Measurements from ENCODE around the gene ZFP90. TPM values are rescaled to one million over a fixed set of nuclear protein-coding genes. Genes with fewer than 3 reads are reported as not detected.

Gene ZFP90
- total RNA-seq, 4 donors from 2014 or later: 21.3 to 38.2 (median 27.3) TPM

GRCh38 chr16:68574479-68574878, 35.4 kb downstream of the ZFP90 start:
- Histone ChIP-seq H3K27ac (no peak overlapping the region), H3K36me3 (peaks cover 0 to 24% of the 10 kb centered on the region in 2 donors), H3K4me1 (no peaks in the 10 kb centered on the region), H3K9me3 (peaks cover 0 to 100% (median 0%) of the 10 kb centered on the region in 3 donors), H3K4me3 (no peak overlapping the region), H3K27me3 (no peaks in the 10 kb centered on the region)
- 95 to 100% methylated on average over 3 of the region's 3 CpGs for WGBS, 2 donors (ENCODE audit: low coverage in 1 of 2)
- TF ChIP-seq EP300 (IDR thresholded peaks at IDR 0.05): no peak
- no peak for TF ChIP-seq POLR2AphosphoS5 (IDR thresholded peaks at IDR 0.05)
- no peak for TF ChIP-seq CTCF (IDR thresholded peaks at IDR 0.05)
- TF ChIP-seq POLR2A (IDR thresholded peaks at IDR 0.05): no peak
- ATAC-seq: no peak

GRCh38 chr16:68575082-68575481, 36.0 kb downstream of the ZFP90 start:
- TF ChIP-seq EP300 (IDR thresholded peaks at IDR 0.05): no peak
- TF ChIP-seq CTCF (IDR thresholded peaks at IDR 0.05): no peak
- no peak for TF ChIP-seq POLR2A (IDR thresholded peaks at IDR 0.05)
- no peak for TF ChIP-seq POLR2AphosphoS5 (IDR thresholded peaks at IDR 0.05)
- Histone ChIP-seq H3K27me3 (no peaks in the 10 kb centered on the region), H3K4me3 (no peak overlapping the region), H3K27ac (no peak overlapping the region), H3K9me3 (peaks cover 0 to 100% (median 0%) of the 10 kb centered on the region in 3 donors), H3K4me1 (no peaks in the 10 kb centered on the region), H3K36me3 (peaks cover 0 to 30% of the 10 kb centered on the region in 2 donors)
- WGBS, 2 donors (ENCODE audit: low coverage in 1 of 2): no CpG with 5 or more reads among the region's 3 CpGs
- no peak for ATAC-seq

DNA sequence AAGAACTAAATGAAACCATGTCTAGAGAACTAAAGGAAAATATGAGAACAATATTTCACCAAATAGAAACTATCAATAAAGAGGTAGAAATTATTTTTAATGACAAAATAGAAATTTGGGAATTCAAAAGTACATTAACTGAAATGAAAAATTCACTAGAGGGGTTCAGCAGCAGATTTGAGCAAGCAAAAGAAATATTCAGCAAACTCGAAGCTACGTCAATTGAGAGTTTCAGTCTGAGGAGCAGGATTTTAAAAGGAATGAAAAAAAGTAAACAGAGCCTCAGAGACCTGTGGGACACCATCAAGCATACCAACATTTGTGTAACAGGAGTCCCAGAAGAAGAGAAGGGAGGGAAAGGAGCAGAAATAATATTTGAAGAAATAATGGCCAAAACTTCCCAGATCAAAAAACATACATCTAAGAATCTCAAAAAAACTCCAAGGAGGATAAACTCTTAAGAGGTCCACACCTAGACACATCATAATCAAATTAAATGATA, 38.3 kb downstream of the ZFP90 start:
- Histone ChIP-seq H3K9me3 (peaks cover 0 to 98% (median 0%) of the 10 kb centered on the region in 3 donors), H3K27me3 (no peaks in the 10 kb centered on the region), H3K4me1 (no peaks in the 10 kb centered on the region), H3K36me3 (peaks cover 0 to 38% of the 10 kb centered on the region in 2 donors), H3K27ac (no peak overlapping the region), H3K4me3 (no peak overlapping the region)
- no peak for TF ChIP-seq CTCF (IDR thresholded peaks at IDR 0.05)
- no peak for TF ChIP-seq EP300 (IDR thresholded peaks at IDR 0.05)
- no peak for TF ChIP-seq POLR2A (IDR thresholded peaks at IDR 0.05)
- TF ChIP-seq POLR2AphosphoS5 (IDR thresholded peaks at IDR 0.05): no peak
- WGBS, 2 donors (ENCODE audit: low coverage in 1 of 2): 88 to 90% methylated on average over 2 of the region's 2 CpGs
- no peak for ATAC-seq

- WGBS, 2 donors (ENCODE audit: low coverage in 1 of 2): 52 to 67% methylated on average over 1 to 2 of the region's 26 CpGs
- no peaks in the 10 kb centered on the region for H3K36me3 ChIP-seq
- no peak for ATAC-seq
- no peak overlapping the region for H3K4me3 ChIP-seq
- TF ChIP-seq CTCF (IDR thresholded peaks at IDR 0.05) (peak in 1 of 4 experiments; percentile 46), EP300 (IDR thresholded peaks at IDR 0.05) (no peak), POLR2A (IDR thresholded peaks at IDR 0.05) (no peak), POLR2AphosphoS5 (IDR thresholded peaks at IDR 0.05) (no peak)
- H3K9me3 ChIP-seq: no peaks in the 10 kb centered on the region
- no peaks in the 10 kb centered on the region for H3K4me1 ChIP-seq
- H3K27me3 ChIP-seq: peaks cover 4% of the 10 kb centered on the region
- H3K27ac ChIP-seq: no peak overlapping the region
These were observed 51.3 kb downstream of the ZFP90 start for GRCh38 chr16:68590201-68590994.

Data from gastroesophageal sphincter (tissue), 4 donors.